NCI-H69 (cell line): ENCODE results near the gene SEC14L3.
A peak's percentile ranks its signal among the peaks of the same experiment; 100 is the strongest.

ENCODE experiments used
- DNase-seq: peaks from one replicate; lab custom pipeline; 2025; lab: John Stamatoyannopoulos, UW

The SEC14L3 gene

GRCh38 chr22:30444632-30445437 lies 27.0 kb downstream of the SEC14L3 start:
- DNase-seq: peak; percentile 77

GRCh38 chr22:30441088-30441487 lies 30.7 kb downstream of the SEC14L3 start:
- no peak for DNase-seq

- no peak for DNase-seq
Observed at GRCh38 chr22:30439836-30440235, 32.0 kb downstream of the SEC14L3 start.

GRCh38 chr22:30439226-30439625 lies 32.6 kb downstream of the SEC14L3 start:
- no peak for DNase-seq

- DNase-seq: no peak
Observed at GRCh38 chr22:30438559-30438958, 33.3 kb downstream of the SEC14L3 start.

- DNase-seq: no peak
Observed at GRCh38 chr22:30436196-30436595, 35.6 kb downstream of the SEC14L3 start.

- DNase-seq: peak; percentile 80
Observed at GRCh38 chr22:30435674-30436126, 36.1 kb downstream of the SEC14L3 start.

GRCh38 chr22:30434843-30435242 lies 37.0 kb downstream of the SEC14L3 start:
- DNase-seq: no peak

- DNase-seq: no peak
Observed at GRCh38 chr22:30433773-30434172, 38.0 kb downstream of the SEC14L3 start.

GRCh38 chr22:30433227-30433626 lies 38.6 kb downstream of the SEC14L3 start:
- no peak for DNase-seq

- DNase-seq: no peak
Observed at GRCh38 chr22:30432520-30432919, 39.3 kb downstream of the SEC14L3 start.

- no peak for DNase-seq
Observed at GRCh38 chr22:30432096-30432495, 39.7 kb downstream of the SEC14L3 start.

- DNase-seq: peak; percentile 23
Observed at GRCh38 chr22:30430933-30431332, 40.9 kb downstream of the SEC14L3 start.

GRCh38 chr22:30429887-30430286 lies 41.9 kb downstream of the SEC14L3 start:
- DNase-seq: no peak

- DNase-seq: no peak
Observed at GRCh38 chr22:30427871-30428270, 43.9 kb downstream of the SEC14L3 start.

GRCh38 chr22:30426388-30427353 lies 45.1 kb downstream of the SEC14L3 start:
- peak; percentile 92 for DNase-seq

- DNase-seq: peak; percentile 83
Observed at GRCh38 chr22:30425616-30426387, 46.0 kb downstream of the SEC14L3 start, which contains the start of gene MTFP1. MTFP1 (plus strand) TSS chr22:30425768; CDS start chr22:30425880, 112 bp downstream.

- DNase-seq: no peak
Observed at GRCh38 chr22:30425327-30425615, 46.5 kb downstream of the SEC14L3 start.

GRCh38 chr22:30424534-30425326 lies 47.1 kb downstream of the SEC14L3 start:
- peak; percentile 57 for DNase-seq

- DNase-seq: peak; percentile 100
Observed at GRCh38 chr22:30423959-30424533, 47.8 kb downstream of the SEC14L3 start.
